AG08396 (cell line): ENCODE results near the gene SERPINA3.
"Not testable (repeated sequence)": the region's sequence is repeated elsewhere in the genome, so short reads cannot be mapped to it uniquely, and the experiment has no call there.

Experiments
- DNase-seq: peaks from one replicate; pipeline ENCODE4 v3.0.0; 2012; ENCODE audit warnings: low spot score, mixed read lengths

The SERPINA3 gene

DNA sequence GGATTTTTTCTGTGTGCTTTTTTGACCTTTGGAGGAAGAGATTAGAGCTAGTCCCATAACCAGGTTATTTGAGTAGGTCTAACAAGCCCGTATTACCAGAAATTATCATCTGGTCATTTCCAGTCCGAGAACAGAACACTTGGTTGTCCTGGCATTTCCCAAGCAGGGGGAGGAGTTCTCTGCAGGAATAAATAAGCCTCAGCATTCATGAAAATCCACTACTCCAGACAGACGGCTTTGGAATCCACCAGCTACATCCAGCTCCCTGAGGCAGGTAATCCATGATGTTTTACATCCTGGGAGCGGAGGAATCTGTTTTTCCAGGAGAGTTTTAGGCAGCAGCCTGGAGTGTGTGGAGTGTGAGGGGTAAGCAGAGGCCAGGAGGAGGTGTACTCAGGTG is at the start of gene SERPINA3:
SERPINA3 (plus strand) TSS at position 218 of the 400 bp plus-strand sequence. CDS start 2,051 bp downstream, outside the sequence.
- DNase-seq = peak; percentile 17

GRCh38 chr14:94562941-94563883 is 49.0 kb upstream of the SERPINA3 start:
- no peak for DNase-seq

DNA sequence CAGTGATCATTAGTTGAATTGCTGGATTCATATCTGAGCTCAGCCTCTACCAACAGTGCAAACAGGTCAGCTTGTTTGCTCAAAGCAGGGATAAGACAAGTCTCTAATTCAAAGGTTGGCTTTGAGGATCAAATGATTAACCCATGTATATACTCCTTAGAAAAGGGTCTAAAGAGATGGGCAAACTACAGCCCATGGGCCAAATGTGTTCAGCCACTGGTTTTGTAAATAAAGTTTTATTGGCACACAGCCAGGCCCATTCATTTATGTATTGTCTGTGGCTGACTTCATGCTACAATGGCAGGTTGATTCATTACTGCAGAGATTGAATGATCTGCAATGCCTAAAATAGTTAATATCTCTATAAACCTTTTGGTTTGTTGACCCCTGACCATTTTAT is 47.8 kb upstream of the SERPINA3 start:
- DNase-seq = no peak

GRCh38 chr14:94568186-94568585 is 44.0 kb upstream of the SERPINA3 start:
- no peak for DNase-seq

DNA sequence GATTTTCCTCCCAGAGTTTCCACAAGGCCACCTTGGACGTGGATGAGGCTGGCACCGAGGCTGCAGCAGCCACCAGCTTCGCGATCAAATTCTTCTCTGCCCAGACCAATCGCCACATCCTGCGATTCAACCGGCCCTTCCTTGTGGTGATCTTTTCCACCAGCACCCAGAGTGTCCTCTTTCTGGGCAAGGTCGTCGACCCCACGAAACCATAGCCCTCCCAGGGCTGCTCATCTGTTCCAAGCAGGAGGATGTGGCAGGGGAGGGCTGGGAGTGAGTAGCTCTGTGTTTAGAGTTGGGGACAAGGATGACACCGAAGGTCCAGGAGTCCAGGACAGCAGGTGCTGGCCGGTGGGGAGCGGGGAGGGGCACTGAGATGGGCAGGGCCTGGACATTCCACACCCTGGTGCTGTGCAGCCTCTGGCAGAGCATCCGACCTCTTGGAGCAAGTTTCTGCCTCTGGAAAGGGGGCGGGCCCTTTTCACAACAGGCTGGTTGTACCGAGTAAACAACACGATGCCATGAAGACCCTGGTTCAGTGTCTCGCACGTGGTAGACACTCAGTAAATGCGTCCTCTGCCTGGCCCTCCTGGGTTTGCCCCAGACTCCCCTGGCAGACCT is 42.7 kb upstream of the SERPINA3 start:
- no peak for DNase-seq

- DNase-seq = no peak
Observed at GRCh38 chr14:94570002-94570400, 42.2 kb upstream of the SERPINA3 start.

DNA sequence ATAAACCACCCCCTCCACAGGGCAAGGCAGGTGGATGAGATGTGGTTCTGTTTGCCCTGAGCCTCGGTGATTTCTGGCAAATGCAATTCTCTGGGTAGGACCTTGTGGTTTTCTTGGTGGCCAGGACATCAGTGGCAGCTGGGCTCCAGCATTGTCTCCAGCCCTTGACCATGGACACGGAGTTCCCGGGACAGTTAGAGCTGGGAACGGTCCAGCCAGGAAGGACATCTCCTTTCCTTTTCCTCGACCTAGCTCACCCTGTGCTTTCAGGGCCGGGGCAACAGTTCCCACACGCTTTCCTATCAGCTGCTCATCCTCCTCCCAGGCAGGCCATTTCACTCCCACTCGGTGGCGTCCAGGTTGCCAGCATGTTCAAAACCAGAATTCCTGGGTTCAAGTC is 41.8 kb upstream of the SERPINA3 start:
- DNase-seq = no peak

DNA sequence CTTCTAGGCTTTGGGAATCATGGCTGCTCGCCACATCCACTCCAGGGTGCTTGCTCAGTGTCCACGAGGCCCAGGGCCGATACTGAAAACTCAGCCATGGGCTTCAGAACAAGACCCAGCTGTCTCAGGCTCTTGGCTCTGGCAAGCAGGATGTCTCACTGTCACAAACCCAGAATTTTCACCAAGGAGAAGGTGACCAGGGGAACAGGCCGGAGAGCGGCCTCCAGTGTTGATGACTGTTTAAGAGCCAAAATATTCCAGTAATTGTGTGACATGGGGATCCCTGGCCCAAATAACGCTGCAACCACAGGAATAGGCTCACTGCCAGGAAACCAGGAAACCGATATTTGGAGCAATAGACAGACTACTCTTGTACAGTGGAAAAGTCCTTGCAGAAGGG is 40.8 kb upstream of the SERPINA3 start:
- DNase-seq = no peak

DNA sequence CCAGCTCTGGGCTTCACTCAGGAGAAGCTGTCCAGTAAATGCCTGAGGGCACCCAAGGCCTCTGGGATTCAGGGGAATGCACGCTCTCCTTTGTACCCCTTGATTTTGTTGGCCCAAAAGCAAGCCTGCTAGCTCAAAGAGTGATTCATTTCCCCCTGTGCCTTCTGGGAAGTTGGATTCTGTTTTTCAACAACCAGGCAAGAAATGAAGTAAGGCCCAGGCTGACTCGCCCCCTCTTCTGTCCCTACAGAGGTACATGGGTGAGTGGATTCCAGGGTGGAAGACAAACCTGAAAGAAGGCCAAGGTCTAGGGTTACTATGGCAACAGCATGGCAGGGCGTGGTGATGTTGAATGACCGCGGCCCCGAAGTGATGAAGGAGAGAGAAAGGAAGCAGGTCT is 40.2 kb upstream of the SERPINA3 start:
- DNase-seq = no peak

DNA sequence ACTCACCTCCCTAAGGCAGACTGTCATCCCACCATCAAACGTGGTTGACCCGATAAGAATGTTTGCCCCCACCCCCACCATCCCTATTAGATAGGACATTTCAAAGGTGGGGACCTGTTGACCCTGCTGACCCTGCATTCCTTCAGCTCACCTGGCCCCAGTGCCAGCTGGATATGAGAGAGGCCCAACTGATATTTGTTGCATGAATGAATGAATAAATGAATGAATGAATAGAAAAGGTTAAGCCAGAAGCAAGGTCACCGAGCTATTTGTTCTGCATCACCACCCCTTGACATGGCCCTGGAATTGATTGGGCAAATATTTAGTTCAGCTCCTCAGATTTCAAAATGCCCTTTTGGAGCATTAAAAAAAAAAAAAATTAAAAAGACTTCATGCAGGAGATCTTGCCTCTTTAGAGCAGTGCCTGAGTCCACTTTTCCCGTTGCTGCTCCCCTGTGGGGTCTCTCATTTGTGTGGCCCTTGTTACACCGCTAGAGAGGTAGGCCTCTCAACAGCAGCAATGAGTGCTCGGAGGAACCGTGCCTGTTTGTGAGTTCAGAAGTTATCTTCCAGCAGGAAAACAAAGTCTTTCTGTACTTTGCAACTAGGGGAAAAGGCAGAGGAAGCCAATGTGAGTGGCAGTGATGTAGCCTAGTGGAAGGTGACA is 39.4 kb upstream of the SERPINA3 start:
- no peak for DNase-seq

- DNase-seq = no peak
Observed at GRCh38 chr14:94573475-94574277, 38.5 kb upstream of the SERPINA3 start.

DNA sequence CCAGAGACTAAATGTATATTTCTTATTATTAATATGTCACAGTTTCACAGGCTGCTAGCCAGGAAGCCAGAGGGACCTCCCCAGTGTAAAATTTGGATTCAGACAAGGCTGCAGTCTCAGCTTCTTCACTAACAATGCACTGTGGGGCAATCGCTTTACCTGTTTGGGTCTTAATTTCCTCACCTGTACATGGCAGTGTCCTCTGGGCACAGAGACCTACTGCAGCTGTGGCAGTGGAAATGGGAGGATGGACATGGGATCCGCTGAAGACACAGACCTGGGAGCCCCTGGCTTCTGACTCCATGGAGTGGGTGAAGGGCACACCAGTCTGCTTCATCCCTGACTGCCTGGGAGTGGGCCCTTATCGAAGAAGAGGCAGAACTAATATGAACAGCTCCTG is 37.9 kb upstream of the SERPINA3 start:
- no peak for DNase-seq

- no peak for DNase-seq
Observed at GRCh38 chr14:94575730-94576585, 36.2 kb upstream of the SERPINA3 start.

- DNase-seq = not testable (repeated sequence)
Observed at GRCh38 chr14:94577472-94577871, 34.7 kb upstream of the SERPINA3 start.

GRCh38 chr14:94578712-94579111 is 33.5 kb upstream of the SERPINA3 start:
- DNase-seq = no peak

- no peak for DNase-seq
Observed at GRCh38 chr14:94581127-94581999, 30.8 kb upstream of the SERPINA3 start, which contains the start of gene SERPINA5. Gene SERPINA5 (plus strand): TSS chr14:94581426. CDS start chr14:94587363, 5,937 bp downstream.

GRCh38 chr14:94582199-94582750 is 29.9 kb upstream of the SERPINA3 start:
- DNase-seq = no peak

GRCh38 chr14:94582851-94583250 is 29.3 kb upstream of the SERPINA3 start:
- DNase-seq = no peak

GRCh38 chr14:94583557-94583956 is 28.6 kb upstream of the SERPINA3 start:
- no peak for DNase-seq
